ENCODE measurements around the gene LMF1.

- TF ChIP-seq POLR2A (IDR thresholded peaks at IDR 0.05; ENCODE audit: low read length), result no peak
- TF ChIP-seq GATA1 (IDR thresholded peaks at IDR 0.05; ENCODE audit: low read depth, low read length), result no peak
Observed at GRCh38 chr16:1019231-1020090, 48.7 kb upstream of the LMF1 start.
